SJSA1 (cell line): ENCODE measurements around the gene MCIDAS. TPM values are rescaled to one million over a fixed set of nuclear protein-coding genes. Genes with fewer than 3 reads are reported as not detected.

ENCODE experiments used
- total RNA-seq: library from RNA; depleted of rRNA; stranded (reverse); fragments of >200 nt; shearing (Covaris generic); gene quantifications from 2 replicates; pipeline ENCODE4 v1.2.3, GENCODE V29; 2014; rRNA removed

MCIDAS gene
- total RNA-seq, 1 experiment from 2014 or later: 0.08 TPM

Other genes starting within 250 kb of the MCIDAS start
- gene ESM1, start 241.7 kb downstream of the MCIDAS start, total RNA-seq: 0.13 and 1.8 TPM in 2 replicates
- 0.05 TPM in 1 of 2 replicates, not detected in the other for gene GZMK, start 203.1 kb downstream of the MCIDAS start, total RNA-seq
- not detected in 2 replicates for gene GZMA, start 124.7 kb downstream of the MCIDAS start, total RNA-seq
- gene GPX8, start 67.1 kb downstream of the MCIDAS start, total RNA-seq: 111 and 136 TPM in 2 replicates
- not detected in 2 replicates for gene CDC20B, start 54.1 kb downstream of the MCIDAS start, total RNA-seq
- 0.34 TPM in 1 of 2 replicates, not detected in the other for gene CCNO, start 6.3 kb upstream of the MCIDAS start, total RNA-seq
- 28.4 and 38.7 TPM in 2 replicates for gene DHX29, start 80.4 kb upstream of the MCIDAS start, total RNA-seq
- 93.3 and 113 TPM in 2 replicates for gene MTREX, start 80.7 kb upstream of the MCIDAS start, total RNA-seq